ENCODE data around the gene DIPK1B.

DIPK1B gene

GRCh38 chr9:136673088-136673974 lies 39.0 kb upstream of the DIPK1B start:
- DNase-seq (ENCODE audit: low read depth), result no peak

GRCh38 chr9:136673975-136674785 lies 38.2 kb upstream of the DIPK1B start:
- DNase-seq (ENCODE audit: low read depth), result no peak

GRCh38 chr9:136674786-136675349 lies 37.5 kb upstream of the DIPK1B start:
- no peak for DNase-seq (ENCODE audit: low read depth)

- DNase-seq (ENCODE audit: low read depth), result no peak
Observed at GRCh38 chr9:136675477-136676296, 36.7 kb upstream of the DIPK1B start.

- DNase-seq (ENCODE audit: low read depth), result no peak
Observed at GRCh38 chr9:136676297-136676794, 36.0 kb upstream of the DIPK1B start.

GRCh38 chr9:136676920-136677686 lies 35.3 kb upstream of the DIPK1B start:
- DNase-seq (ENCODE audit: low read depth), result no peak

- DNase-seq (ENCODE audit: low read depth), result no peak
Observed at GRCh38 chr9:136678034-136678433, 34.3 kb upstream of the DIPK1B start.

GRCh38 chr9:136678624-136679023 lies 33.7 kb upstream of the DIPK1B start:
- no peak for DNase-seq (ENCODE audit: low read depth)

- no peak for DNase-seq (ENCODE audit: low read depth)
Observed at GRCh38 chr9:136679431-136679941, 32.9 kb upstream of the DIPK1B start.

GRCh38 chr9:136681029-136681428 lies 31.3 kb upstream of the DIPK1B start:
- DNase-seq (ENCODE audit: low read depth), result no peak

GRCh38 chr9:136681945-136682699 lies 30.2 kb upstream of the DIPK1B start:
- no peak for DNase-seq (ENCODE audit: low read depth)

GRCh38 chr9:136682710-136683109 lies 29.7 kb upstream of the DIPK1B start:
- DNase-seq (ENCODE audit: low read depth), result no peak

- DNase-seq (ENCODE audit: low read depth), result no peak
Observed at GRCh38 chr9:136683173-136683745, 29.1 kb upstream of the DIPK1B start.

GRCh38 chr9:136683755-136684154 lies 28.6 kb upstream of the DIPK1B start:
- no peak for DNase-seq (ENCODE audit: low read depth)

GRCh38 chr9:136684339-136684738 lies 28.0 kb upstream of the DIPK1B start:
- no peak for DNase-seq (ENCODE audit: low read depth)

GRCh38 chr9:136684799-136685198 lies 27.6 kb upstream of the DIPK1B start:
- DNase-seq (ENCODE audit: low read depth), result no peak

- DNase-seq (ENCODE audit: low read depth), result no peak
Observed at GRCh38 chr9:136685216-136685615, 27.2 kb upstream of the DIPK1B start.

GRCh38 chr9:136685790-136686533 lies 26.4 kb upstream of the DIPK1B start:
- DNase-seq (ENCODE audit: low read depth), result no peak

- DNase-seq (ENCODE audit: low read depth), result no peak
Observed at GRCh38 chr9:136686534-136686793, 25.9 kb upstream of the DIPK1B start.
